GM18517 (cell line): ENCODE results near the gene TNFRSF6B.

Source experiments
- ATAC-seq: cut with Tn5 transposase; IDR thresholded peaks from one replicate; pipeline ENCODE4 v1.9.1; 2021; ENCODE audit warnings: mild to moderate bottlenecking, moderate library complexity; ENCODE audit not compliant: unreplicated experiment

Gene TNFRSF6B

GRCh38 chr20:63695424-63696305, 787 bp upstream of the TNFRSF6B start:
- ATAC-seq: no peak

GRCh38 chr20:63696306-63696627, 185 bp upstream of the TNFRSF6B start:
- ATAC-seq: no peak

- ATAC-seq: no peak
These were observed 960 bp downstream of the TNFRSF6B start for GRCh38 chr20:63697357-63697867.

- ATAC-seq: no peak
These were observed 1.6 kb downstream of the TNFRSF6B start for GRCh38 chr20:63697868-63698545.

- ATAC-seq: no peak
These were observed 2.5 kb downstream of the TNFRSF6B start for GRCh38 chr20:63698739-63699465.

- ATAC-seq: no peak
These were observed 3.2 kb downstream of the TNFRSF6B start for GRCh38 chr20:63699466-63700198.

- ATAC-seq: no peak
These were observed 4.0 kb downstream of the TNFRSF6B start for GRCh38 chr20:63700199-63701050.

GRCh38 chr20:63701051-63701328, 4.5 kb downstream of the TNFRSF6B start:
- no peak for ATAC-seq

- no peak for ATAC-seq
These were observed 5.0 kb downstream of the TNFRSF6B start for GRCh38 chr20:63701329-63702035.

GRCh38 chr20:63702036-63702665, 5.7 kb downstream of the TNFRSF6B start:
- no peak for ATAC-seq

GRCh38 chr20:63702751-63703470, 6.5 kb downstream of the TNFRSF6B start:
- no peak for ATAC-seq

- no peak for ATAC-seq
These were observed 7.1 kb downstream of the TNFRSF6B start for GRCh38 chr20:63703471-63703975.

GRCh38 chr20:63703976-63704748, 7.7 kb downstream of the TNFRSF6B start:
- ATAC-seq: no peak

GRCh38 chr20:63704749-63705117, 8.3 kb downstream of the TNFRSF6B start:
- no peak for ATAC-seq

GRCh38 chr20:63705232-63706026, 9.0 kb downstream of the TNFRSF6B start:
- ATAC-seq: no peak

GRCh38 chr20:63706027-63706695, 9.7 kb downstream of the TNFRSF6B start:
- no peak for ATAC-seq
